ENCODE data around the gene TNFAIP6.
"Not testable (repeated sequence)": the region's sequence is repeated elsewhere in the genome, so short reads cannot be mapped to it uniquely, and the experiment has no call there.

- not testable (repeated sequence) for TF ChIP-seq CTCF, EP300, POLR2A, POLR2AphosphoS5 (IDR thresholded peaks at IDR 0.05)
Observed at GRCh38 chr2:151312440-151312839, 45.0 kb upstream of the TNFAIP6 start.
